Ovary (tissue), 9 donors: ENCODE measurements around the gene PRPF4. TPM values are rescaled to one million over a fixed set of nuclear protein-coding genes. Genes with fewer than 3 reads are reported as not detected.

ENCODE experiments used
- DNase-seq, 5 donors: peaks; one replicate each; pipeline ENCODE4 v3.0.0-alpha.2; 2019 to 2020
- H3K27ac ChIP-seq, 2 donors: fragments of 200-600 bp; one replicate each; pipeline versions ENCODE4 v1.5.1 to v1.8.0; 2019 to 2022
- H3K27me3 ChIP-seq: fragments of 200-600 bp; one replicate; pipeline ENCODE4 v1.8.0; 2022
- H3K36me3 ChIP-seq: fragments of 200-600 bp; sonication (generic); one replicate; pipeline ENCODE4 v1.5.1; 2019
- H3K4me1 ChIP-seq: one replicate; pipeline ENCODE4 v1.8.1; 2013; ENCODE audit warnings: mild to moderate bottlenecking, moderate library complexity; ENCODE audit not compliant: insufficient read depth
- H3K4me3 ChIP-seq: fragments of 200-600 bp; sonication (generic); one replicate; pipeline ENCODE4 v1.5.1; 2017
- H3K9me3 ChIP-seq, 2 donors: fragments of 200-600 bp in 1 of 2; sonication (generic) in 1 of 2; one replicate each; pipeline versions ENCODE4 v1.5.1 to v1.8.1; 2013 to 2019; ENCODE audit warnings: mild to moderate bottlenecking in 1 of 2, moderate library complexity in 1 of 2
- CTCF ChIP-seq, 3 donors: fragments of 450-650 bp in 2 of 3; fragments of 200-600 bp in 1 of 3; IDR thresholded peaks; one replicate each; pipeline versions ENCODE4 v1.5.1 to v1.8.0; 2016 to 2022; ENCODE audit warnings: antibody characterized with exemption in 3 of 3, mild to moderate bottlenecking in 1 of 3
- EP300 ChIP-seq: sonication (generic); formaldehyde crosslinking; IDR thresholded peaks from one replicate; pipeline ENCODE4 v1.6.1; 2017; ENCODE audit warnings: antibody characterized with exemption
- POLR2A ChIP-seq: fragments of 450-650 bp; IDR thresholded peaks from one replicate; pipeline ENCODE4 v1.6.1; 2017; ENCODE audit warnings: antibody characterized with exemption, mild to moderate bottlenecking, moderate library complexity
- WGBS, 3 donors: extraction: QIAGEN DNeasy Blood & Tissue Kit in 1 of 3; methylation state at CpG; one replicate each; pipeline versions ENCODE4 v1.1.5 to v1.1.7; 2013 to 2017; 5-methylcytosine and 5-hydroxymethylcytosine counted together
- intact Hi-C, 4 donors: fragments of 100-400 bp; cut with DNase I; formaldehyde crosslinking; loops; one replicate each; pipeline versions ENCODE4 v1.11.0 to v1.15.1; 2022 to 2023
- polyA plus RNA-seq, 2 donors: library from polyadenylated mRNA; stranded (reverse); fragments of 200-250 nt in 1 of 2; fragments of 350-450 nt in 1 of 2; fragmentation: Illumina TruSeq in 1 of 2; extraction: RNeasy Lipid Tissue Mini Kit (QIAGEN cat#74804) in 1 of 2; gene quantifications; one replicate each; pipeline ENCODE4 v1.2.3, GENCODE V29; 2013 to 2014
- total RNA-seq, 7 donors: library from RNA; depleted of rRNA in 2 of 7; stranded (reverse); fragments of >200 nt in 2 of 7; fragmentation: NEBNext Ultra II Directional in 3 of 7; extraction: Animal tissue kit (Norgen Biotek cat#: 25700) in 3 of 7; gene quantifications; one replicate each; pipeline versions ENCODE4 v1.1.0 to v1.2.4, GENCODE V29; 2016 to 2023
- donor health status: DM: no; HTN: no; CAD: no; lungs with moderate emphysema.
- donor health status: DM: no; HTN: no; CAD: no.
- donor health status: Bipolar disorder and iron deficiency.
- donor health status: DM: yes; HTN: yes; CAD: no.
- donor health status: DM: no; HTN: no; CAD: no.
- donor health status: DM: yes; HTN: yes; CAD: no.

Gene PRPF4
- total and polyA plus RNA-seq, 9 donors: 12.5 to 30.8 (median 22.3) TPM

GRCh38 chr9:113237026-113237425 lies 38.4 kb upstream of the PRPF4 start:
- TF ChIP-seq POLR2A (no peak), CTCF (IDR thresholded peaks at IDR 0.05) (no peak), EP300 (no peak)
- intact Hi-C loops: no loop called here
- no peak overlapping the region for H3K4me3 ChIP-seq
- no peaks in the 10 kb centered on the region for H3K27me3 ChIP-seq
- H3K27ac ChIP-seq: no peak overlapping the region
- WGBS, 3 donors: 91 to 94% (median 92%) methylated on average over 4 of the region's 4 CpGs
- peaks cover 1% of the 10 kb centered on the region for H3K4me1 ChIP-seq
- H3K36me3 ChIP-seq: no peaks in the 10 kb centered on the region
- DNase-seq: no peak
- no peaks in the 10 kb centered on the region for H3K9me3 ChIP-seq

- Histone ChIP-seq H3K4me3 (no peak overlapping the region), H3K9me3 (no peaks in the 10 kb centered on the region), H3K27ac (no peak overlapping the region), H3K36me3 (no peaks in the 10 kb centered on the region), H3K27me3 (no peaks in the 10 kb centered on the region), H3K4me1 (no peaks in the 10 kb centered on the region)
- intact Hi-C loops: no loop called here
- no peak for DNase-seq
- 91 to 94% (median 93%) methylated on average over 10 of the region's 10 CpGs for WGBS, 3 donors
- TF ChIP-seq CTCF (IDR thresholded peaks at IDR 0.05) (no peak), POLR2A (no peak), EP300 (no peak)
These were observed 37.1 kb upstream of the PRPF4 start for GRCh38 chr9:113238202-113238858.

GRCh38 chr9:113238859-113239232 lies 36.6 kb upstream of the PRPF4 start:
- TF ChIP-seq POLR2A (no peak), EP300 (no peak), CTCF (IDR thresholded peaks at IDR 0.05) (no peak)
- intact Hi-C loops: no loop called here
- H3K9me3 ChIP-seq: no peaks in the 10 kb centered on the region
- H3K27ac ChIP-seq: no peak overlapping the region
- H3K27me3 ChIP-seq: no peaks in the 10 kb centered on the region
- H3K4me1 ChIP-seq: no peaks in the 10 kb centered on the region
- WGBS, 3 donors: 80 to 86% (median 82%) methylated on average over 4 of the region's 4 CpGs
- no peaks in the 10 kb centered on the region for H3K36me3 ChIP-seq
- no peak for DNase-seq
- H3K4me3 ChIP-seq: no peak overlapping the region

- Histone ChIP-seq H3K27ac (no peak overlapping the region), H3K36me3 (no peaks in the 10 kb centered on the region), H3K4me3 (no peak overlapping the region), H3K4me1 (no peaks in the 10 kb centered on the region), H3K9me3 (no peaks in the 10 kb centered on the region), H3K27me3 (no peaks in the 10 kb centered on the region)
- DNase-seq: no peak
- WGBS, 3 donors: 96 to 98% (median 97%) methylated on average over 2 of the region's 2 CpGs
- intact Hi-C loops: no loop called here
- TF ChIP-seq CTCF (IDR thresholded peaks at IDR 0.05) (no peak), POLR2A (no peak), EP300 (no peak)
These were observed 34.3 kb upstream of the PRPF4 start for GRCh38 chr9:113241161-113241560.
